GM18505 (cell line): ENCODE measurements around the gene SNX1.
"Not testable (repeated sequence)": the region's sequence is repeated elsewhere in the genome, so short reads cannot be mapped to it uniquely, and the experiment has no call there.

Source experiments
- ATAC-seq: cut with Tn5 transposase; IDR thresholded peaks from one replicate; pipeline ENCODE4 v1.9.1; 2021; ENCODE audit not compliant: unreplicated experiment
- POLR2A ChIP-seq: IDR thresholded peaks from 4 replicates; pipeline ENCODE4 v1.6.1; 2011; ENCODE audit warnings: borderline replicate concordance; ENCODE audit not compliant: insufficient read depth, insufficient read length; ENCODE audit errors: extremely low read depth

Gene SNX1

GRCh38 chr15:64112904-64113303 lies 17.1 kb downstream of the SNX1 start:
- TF ChIP-seq POLR2A, result no peak
- ATAC-seq, result no peak

DNA sequence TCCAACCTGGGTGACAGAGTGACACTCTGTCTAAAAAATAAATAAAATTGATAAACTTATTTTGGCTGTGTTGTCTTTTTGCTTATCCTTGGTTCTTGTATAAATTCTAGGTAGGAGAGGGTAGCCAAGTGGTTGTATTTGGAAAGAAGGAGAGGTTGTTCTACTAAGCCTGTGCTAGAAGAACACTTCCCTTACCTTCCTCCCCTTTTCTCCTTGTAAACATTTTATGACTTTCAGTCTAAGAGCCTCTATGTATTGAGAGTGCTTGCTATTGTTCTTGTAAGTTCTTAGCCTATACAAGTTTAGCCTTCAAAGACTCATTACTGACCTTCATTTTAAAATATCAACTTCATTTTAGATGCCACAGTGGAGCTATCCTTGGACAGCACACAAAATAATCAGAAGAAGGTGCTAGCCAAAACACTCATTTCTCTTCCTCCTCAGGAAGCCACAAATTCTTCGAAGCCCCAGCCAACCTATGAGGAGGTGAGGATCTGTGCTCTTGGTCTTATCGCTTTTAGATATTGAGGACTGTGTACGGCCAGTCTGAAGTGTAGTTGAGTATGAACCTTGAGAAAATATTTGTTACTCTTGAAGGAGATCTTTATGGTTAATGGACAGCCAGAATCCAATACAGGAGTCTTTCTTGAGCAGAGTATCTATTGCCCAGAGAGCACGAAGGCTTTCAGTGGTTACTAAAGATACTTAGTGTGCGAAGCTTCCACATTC lies 22.1 kb downstream of the SNX1 start:
- no peak for TF ChIP-seq POLR2A
- no peak for ATAC-seq

GRCh38 chr15:64120322-64120721 lies 24.5 kb downstream of the SNX1 start:
- not testable (repeated sequence) for ATAC-seq

- TF ChIP-seq POLR2A, result no peak
- no peak for ATAC-seq
These were observed 25.8 kb downstream of the SNX1 start for GRCh38 chr15:64121614-64122013.

GRCh38 chr15:64122444-64122843 lies 26.7 kb downstream of the SNX1 start:
- TF ChIP-seq POLR2A, result no peak
- ATAC-seq, result no peak

- ATAC-seq, result no peak
- no peak for TF ChIP-seq POLR2A
These were observed 27.2 kb downstream of the SNX1 start for GRCh38 chr15:64122936-64123351.

DNA sequence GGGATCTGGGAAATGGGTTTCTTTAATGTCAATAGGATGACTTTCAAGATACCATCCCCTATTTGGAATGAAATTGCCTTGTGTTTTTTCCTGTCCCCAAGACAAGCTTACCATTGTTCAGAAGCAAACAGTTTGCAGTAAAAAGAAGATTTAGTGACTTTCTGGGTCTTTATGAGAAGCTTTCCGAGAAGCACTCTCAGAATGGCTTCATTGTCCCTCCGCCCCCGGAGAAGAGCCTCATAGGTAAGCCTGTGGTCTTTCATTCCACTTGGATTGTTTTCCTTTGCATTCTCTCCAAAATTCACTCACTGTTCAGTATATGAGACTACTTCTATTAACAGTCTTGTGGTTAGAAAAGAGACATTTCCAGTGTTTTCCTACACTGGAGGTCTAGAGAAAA lies 30.2 kb downstream of the SNX1 start:
- TF ChIP-seq POLR2A, result no peak
- ATAC-seq, result no peak

- no peak for ATAC-seq
- TF ChIP-seq POLR2A, result no peak
These were observed 31.9 kb downstream of the SNX1 start for GRCh38 chr15:64127521-64128270.

DNA sequence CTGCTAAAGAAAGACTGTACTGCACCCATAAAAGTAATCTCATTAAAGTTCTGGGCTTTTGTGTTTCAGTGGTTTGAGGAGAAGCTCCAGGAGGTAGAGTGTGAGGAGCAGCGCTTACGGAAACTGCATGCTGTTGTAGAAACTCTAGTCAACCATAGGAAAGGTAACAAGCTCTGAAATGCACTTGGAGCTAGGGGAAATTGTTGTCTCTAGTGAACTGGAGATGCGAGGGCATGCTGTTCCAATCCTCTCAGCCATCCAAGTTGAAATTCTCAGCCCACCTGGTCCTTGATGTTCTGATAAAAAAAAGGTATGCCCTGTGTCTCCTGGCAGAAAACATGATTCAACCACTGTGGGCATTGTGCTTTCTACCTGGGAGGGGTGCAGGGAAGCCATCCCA lies 34.4 kb downstream of the SNX1 start:
- no peak for ATAC-seq
- TF ChIP-seq POLR2A, result no peak

DNA sequence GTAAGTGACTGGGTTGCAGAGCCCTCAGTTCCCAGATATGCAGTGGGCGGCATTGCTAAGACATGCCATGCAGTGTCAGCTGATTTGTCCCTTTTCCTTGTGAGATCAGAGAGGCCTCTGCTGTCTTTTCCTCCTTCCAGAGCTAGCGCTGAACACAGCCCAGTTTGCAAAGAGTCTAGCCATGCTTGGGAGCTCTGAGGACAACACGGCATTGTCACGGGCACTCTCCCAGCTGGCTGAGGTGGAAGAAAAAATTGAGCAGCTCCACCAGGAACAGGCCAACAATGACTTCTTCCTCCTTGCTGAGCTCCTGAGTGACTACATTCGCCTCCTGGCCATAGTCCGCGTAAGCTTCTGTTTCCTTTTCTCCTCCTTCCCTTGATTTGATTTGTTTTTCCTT lies 35.8 kb downstream of the SNX1 start:
- no peak for TF ChIP-seq POLR2A
- ATAC-seq, result no peak

DNA sequence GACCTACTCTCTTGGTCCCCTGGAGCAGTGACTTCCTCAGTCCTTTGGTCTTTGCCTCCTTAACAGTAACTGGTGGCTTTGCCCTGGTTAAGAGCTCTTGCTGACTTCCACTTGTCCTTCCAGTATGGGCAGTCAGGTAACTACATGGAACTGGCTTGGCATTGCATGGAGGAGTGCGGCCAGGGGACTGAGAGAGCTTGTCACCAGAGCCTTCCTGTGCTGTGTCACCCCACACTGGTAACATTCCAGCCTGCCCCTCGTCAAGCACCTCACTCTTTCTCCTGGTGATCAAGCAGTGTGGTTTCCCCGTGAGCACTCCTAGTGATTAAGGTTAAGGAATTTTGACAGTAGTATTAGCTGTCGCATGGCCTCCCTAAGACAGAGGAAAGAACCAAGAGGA lies 36.4 kb downstream of the SNX1 start:
- no peak for TF ChIP-seq POLR2A
- no peak for ATAC-seq

DNA sequence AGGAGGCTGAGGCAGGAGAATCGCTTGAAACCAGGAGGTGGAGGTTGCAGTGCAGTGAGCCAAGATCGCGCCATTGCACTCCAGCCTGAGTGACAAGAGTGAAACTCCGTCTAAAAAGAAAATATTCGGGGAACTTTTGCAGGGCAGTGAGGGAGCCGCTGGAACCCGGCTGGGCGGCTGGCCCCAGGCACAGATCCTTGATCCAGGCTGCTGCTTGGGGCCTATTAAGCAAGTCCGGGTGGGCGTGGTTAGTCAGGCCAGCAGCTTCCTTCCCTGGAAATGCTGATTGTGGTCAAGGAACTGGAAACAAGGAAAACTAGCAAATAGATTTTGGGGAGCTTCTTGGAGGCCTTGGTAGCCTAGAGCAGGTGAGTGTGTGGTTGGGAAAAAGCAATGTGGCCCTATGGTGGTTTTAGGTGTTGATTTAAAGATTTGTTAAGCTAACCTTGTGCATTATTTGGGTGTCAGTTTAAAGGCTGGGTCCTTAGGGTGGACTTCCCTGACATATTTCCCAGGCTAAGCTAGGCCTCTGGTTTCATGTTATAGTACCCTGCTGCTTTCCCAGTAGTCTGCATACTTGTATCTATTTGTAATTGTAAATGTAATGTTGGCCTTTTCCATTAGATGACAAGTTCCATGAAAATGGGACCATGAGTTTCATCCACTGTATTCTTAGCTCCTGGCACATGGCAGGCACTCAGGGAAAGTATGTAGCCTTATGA lies 38.0 kb downstream of the SNX1 start:
- TF ChIP-seq POLR2A, result no peak
- ATAC-seq, result no peak

GRCh38 chr15:64134345-64134829 lies 38.6 kb downstream of the SNX1 start:
- TF ChIP-seq POLR2A, result no peak
- ATAC-seq, result no peak

GRCh38 chr15:64136347-64136746 lies 40.6 kb downstream of the SNX1 start:
- TF ChIP-seq POLR2A, result no peak
- no peak for ATAC-seq
